ENCODE results near the gene INIP. TPM values are rescaled to one million over a fixed set of nuclear protein-coding genes. Genes with fewer than 3 reads are reported as not detected.

The INIP gene
- total and polyA plus RNA-seq, 2 experiments from 2014 or later, result 16.7 to 30.4 TPM

- TF ChIP-seq ZNF462 (CRISPR knock-in tag; IDR thresholded peaks at IDR 0.05) (no peak), STAT1 (IDR thresholded peaks at IDR 0.05; ENCODE audit: unreplicated experiment) (no peak), ZNF114 (CRISPR knock-in tag; IDR thresholded peaks at IDR 0.05) (no peak), JUNB (IDR thresholded peaks at IDR 0.05; ENCODE audit: unreplicated experiment) (no peak), CREB1 (CRISPR knock-in tag; IDR thresholded peaks at IDR 0.05; ENCODE audit: low read depth) (no peak), EZH2phosphoT487 (IDR thresholded peaks at IDR 0.05; ENCODE audit: unreplicated experiment) (no peak), ZNF331 (CRISPR knock-in tag; IDR thresholded peaks at IDR 0.05; ENCODE audit: low read depth) (no peak)
Measured at GRCh38 chr9:112640311-112640710, 77.6 kb downstream of the INIP start (continued).

Other genes with a start within 250 kb of the INIP start
- gene KIAA1958, start 231.3 kb downstream of the INIP start, total RNA-seq (2014; rRNA removed; shearing (Covaris generic)), result 37.9 and 41.7 TPM in 2 replicates
- gene KIAA1958, start 231.3 kb downstream of the INIP start, polyA plus RNA-seq (2016; fragmentation: Nextera tagmentation; extraction: Ambion mirVana), result 7.6 and 9.4 TPM in 2 replicates
- gene SNX30, start 32.6 kb upstream of the INIP start, total RNA-seq (2014; rRNA removed; shearing (Covaris generic)), result 12.0 and 17.8 TPM in 2 replicates
- 2.1 and 2.2 TPM in 2 replicates for gene SNX30, start 32.6 kb upstream of the INIP start, polyA plus RNA-seq (2016; fragmentation: Nextera tagmentation; extraction: Ambion mirVana)
- not detected in 2 replicates for gene SLC46A2, start 172.8 kb upstream of the INIP start, total RNA-seq (2014; rRNA removed; shearing (Covaris generic))
- 0.11 TPM in 1 of 2 replicates, not detected in the other for gene SLC46A2, start 172.8 kb upstream of the INIP start, polyA plus RNA-seq (2016; fragmentation: Nextera tagmentation; extraction: Ambion mirVana)

Data from GM23338 (cell line).